Renal pelvis (tissue), 4 donors: ENCODE measurements around the gene TM9SF4. TPM values are rescaled to one million over a fixed set of nuclear protein-coding genes. Genes with fewer than 3 reads are reported as not detected.
A peak's percentile ranks its signal among the peaks of the same experiment; 100 is the strongest.

Experiments
- DNase-seq: peaks from one replicate; pipeline ENCODE4 v3.0.0-alpha.2; 2013
- polyA plus RNA-seq, 3 donors: library from polyadenylated mRNA; unstranded; fragments of 120-200 nt; gene quantifications; one replicate each; pipeline ENCODE4 v1.2.1, GENCODE V29; 2013; ENCODE audit not compliant: insufficient read length in 3 of 3

Gene TM9SF4
- polyA plus RNA-seq, 3 donors: 66.6 to 73.9 (median 71.9) TPM

- no peak for DNase-seq
Observed at GRCh38 chr20:32205843-32206759, 96.6 kb downstream of the TM9SF4 start.

GRCh38 chr20:32206760-32207625, 97.5 kb downstream of the TM9SF4 start:
- DNase-seq: no peak

GRCh38 chr20:32207626-32208498, 98.3 kb downstream of the TM9SF4 start, which contains the start of the genes PLAGL2 and POFUT1:
Gene PLAGL2, minus strand, starts transcription at chr20:32207743. Its CDS starts 5,565 bp downstream, at chr20:32202178.
Gene POFUT1, plus strand, starts transcription at chr20:32207880. Its CDS starts 62 bp downstream, at chr20:32207942.
- peak; percentile 89 for DNase-seq

- DNase-seq: no peak
Observed at GRCh38 chr20:32208499-32209154, 99.1 kb downstream of the TM9SF4 start.

GRCh38 chr20:32209850-32210605, 100.5 kb downstream of the TM9SF4 start:
- DNase-seq: no peak

- DNase-seq: no peak
Observed at GRCh38 chr20:32213870-32214269, 104.4 kb downstream of the TM9SF4 start.

- no peak for DNase-seq
Observed at GRCh38 chr20:32215147-32215546, 105.6 kb downstream of the TM9SF4 start.

GRCh38 chr20:32215729-32216128, 106.2 kb downstream of the TM9SF4 start:
- DNase-seq: no peak

- DNase-seq: no peak
Observed at GRCh38 chr20:32216179-32217142, 106.9 kb downstream of the TM9SF4 start.

Other genes starting within 250 kb of the TM9SF4 start
- gene DUSP15, start 239.2 kb upstream of the TM9SF4 start, polyA plus RNA-seq: 10 to 100 TPM; 17.9 to 23.0 (median 20.7) TPM
- 1 to 10 TPM; 2.6 to 5.7 (median 5.6) TPM for gene TTLL9, start 239.1 kb upstream of the TM9SF4 start, polyA plus RNA-seq
- 10 to 100 TPM; 20.6 to 21.3 (median 20.9) TPM for gene PDRG1, start 157.7 kb upstream of the TM9SF4 start, polyA plus RNA-seq
- under 1 TPM; 0.25 to 0.58 (median 0.43) TPM for gene XKR7, start 141.6 kb upstream of the TM9SF4 start, polyA plus RNA-seq
- gene CCM2L, start 99.3 kb upstream of the TM9SF4 start, polyA plus RNA-seq: 1 to 10 TPM; 7.0 to 9.2 (median 8.4) TPM
- 1 to 10 TPM; 2.0 to 3.3 (median 2.5) TPM for gene HCK, start 57.5 kb upstream of the TM9SF4 start, polyA plus RNA-seq
- 10 to 100 TPM; 22.0 to 24.9 (median 22.8) TPM for gene PLAGL2, start 98.0 kb downstream of the TM9SF4 start, polyA plus RNA-seq
- 10 to 100 TPM; 42.8 to 46.6 (median 43.1) TPM for gene POFUT1, start 98.2 kb downstream of the TM9SF4 start, polyA plus RNA-seq
- gene KIF3B, start 167.9 kb downstream of the TM9SF4 start, polyA plus RNA-seq: 10 to 100 TPM; 36.4 to 47.3 (median 38.6) TPM
- 10 to 100 TPM; 55.7 to 79.7 (median 74.6) TPM for gene ASXL1, start 248.6 kb downstream of the TM9SF4 start, polyA plus RNA-seq